ENCODE measurements around the gene CTDSPL2.
"Not testable (repeated sequence)": the region's sequence is repeated elsewhere in the genome, so short reads cannot be mapped to it uniquely, and the experiment has no call there.

- TF ChIP-seq RBBP5 (IDR thresholded peaks at IDR 0.05; ENCODE audit: borderline replicate concordance, low read depth, low read length); CTCF (IDR thresholded peaks at IDR 0.05; ENCODE audit: control extremely low read depth in 1 of 3, insufficient read depth in 1 of 3, low read depth in 1 of 3, low read length in 3 of 3); CHD2 (IDR thresholded peaks at IDR 0.05; ENCODE audit: low read length); EP300 (IDR thresholded peaks at IDR 0.05; ENCODE audit: borderline replicate concordance in 1 of 2, low read depth in 2 of 2, low read length in 2 of 2); ATF3 (IDR thresholded peaks at IDR 0.05; ENCODE audit: insufficient read depth, low read depth, low read length): not testable (repeated sequence)
These were observed 117.3 kb downstream of the CTDSPL2 start for GRCh38 chr15:44544745-44545144.
